A549 treated with dexamethasone at 1 μM for 4 hours (cell line): ENCODE measurements around the gene LVRN. TPM values are rescaled to one million over a fixed set of nuclear protein-coding genes. Genes with fewer than 3 reads are reported as not detected.

Experiments
- total RNA-seq: library from RNA; stranded (reverse); fragments of 200-300 nt; extraction: Qiagen RNA extraction; gene quantifications from 5 replicates; pipeline ENCODE4 v1.2.3, GENCODE V29; 2022

Gene LVRN
- total RNA-seq, result 0.02 to 0.07 TPM (median 0.05 TPM) in 4 of 5 replicates, not detected in the other

GRCh38 chr5:115962239-115962564 lies at the start of gene LVRN:
LVRN (plus strand) TSS chr5:115962475; CDS start chr5:115962618, 143 bp downstream.

GRCh38 chr5:116032094-116032517 lies 69.8 kb downstream of the LVRN start, which contains the start of gene ARL14EPL:
ARL14EPL (plus strand) TSS chr5:116032472; CDS start chr5:116051466, 18,994 bp downstream.

Other genes with a start within 250 kb of the LVRN start
- not detected in 5 replicates for gene CDO1, start 145.8 kb upstream of the LVRN start, total RNA-seq
- gene ATG12, start 120.9 kb upstream of the LVRN start, total RNA-seq, result 36.9 to 45.7 TPM (median 41.1 TPM) in 5 replicates
- 71.4 to 90.5 TPM (median 85.2 TPM) in 5 replicates for gene AP3S1, start 120.5 kb upstream of the LVRN start, total RNA-seq
- gene ARL14EPL, start 70.0 kb downstream of the LVRN start, total RNA-seq, result 0.06 to 0.22 TPM (median 0.15 TPM) in 5 replicates
- gene COMMD10, start 122.5 kb downstream of the LVRN start, total RNA-seq, result 32.2 to 36.3 TPM (median 34.5 TPM) in 5 replicates